ENCODE data around the gene LRFN3.
"Not testable (repeated sequence)": the region's sequence is repeated elsewhere in the genome, so short reads cannot be mapped to it uniquely, and the experiment has no call there.

The LRFN3 gene

DNA sequence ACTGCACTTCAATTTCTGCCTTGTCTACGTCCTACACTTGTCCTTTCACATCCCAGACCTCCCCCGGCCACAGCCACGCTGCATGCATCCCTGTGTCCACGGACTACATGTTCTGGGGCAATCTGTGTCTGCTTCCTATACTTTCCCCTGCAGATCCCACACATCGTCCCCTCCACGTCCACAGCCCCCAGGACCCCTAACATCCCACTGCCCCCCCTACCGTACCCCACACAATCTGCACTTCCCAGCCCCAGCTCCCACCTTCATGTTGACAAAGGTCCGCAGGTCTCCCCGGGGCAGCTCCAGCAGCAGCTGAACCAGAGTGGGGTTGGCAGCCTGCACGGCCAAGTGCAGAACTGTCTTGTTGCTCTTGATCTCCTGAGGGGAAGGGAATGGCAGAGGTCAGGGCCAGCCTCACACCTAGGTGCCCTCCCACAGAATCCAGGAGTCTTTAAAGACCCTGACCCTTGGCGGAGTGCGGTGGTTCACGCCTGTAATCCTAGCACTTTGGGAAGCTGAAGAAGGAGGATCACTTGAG lies 46.0 kb upstream of the LRFN3 start:
- ChIA-PET POLR2A (interaction anchor here (0.8 to 1.3 kb wide), 2 partner anchors 11 to 41 kb away, joined by 3 read pairs; no protein-coding TSS in a partner anchor), CTCF (no interaction called here)
- TF ChIP-seq ELF4 (IDR thresholded peaks at IDR 0.05) (no peak), PKNOX1 (IDR thresholded peaks at IDR 0.05) (no peak), FOXM1 (IDR thresholded peaks at IDR 0.05; ENCODE audit: borderline replicate concordance) (no peak), SUZ12 (IDR thresholded peaks at IDR 0.05) (no peak), TARDBP (IDR thresholded peaks at IDR 0.05) (no peak), L3MBTL2 (conservative IDR thresholded peaks at IDR 0.05) (no peak), ZNF384 (IDR thresholded peaks at IDR 0.05) (no peak), NFRKB (IDR thresholded peaks at IDR 0.05) (no peak), ARNT (IDR thresholded peaks at IDR 0.05) (no peak), CTBP1 (IDR thresholded peaks at IDR 0.05; ENCODE audit: borderline replicate concordance) (no peak), LEF1 (IDR thresholded peaks at IDR 0.05; ENCODE audit: borderline replicate concordance) (no peak), BHLHE40 (IDR thresholded peaks at IDR 0.05; ENCODE audit: borderline replicate concordance) (no peak)
- DNase-seq (ENCODE audit: extremely low spot score): no peak

DNA sequence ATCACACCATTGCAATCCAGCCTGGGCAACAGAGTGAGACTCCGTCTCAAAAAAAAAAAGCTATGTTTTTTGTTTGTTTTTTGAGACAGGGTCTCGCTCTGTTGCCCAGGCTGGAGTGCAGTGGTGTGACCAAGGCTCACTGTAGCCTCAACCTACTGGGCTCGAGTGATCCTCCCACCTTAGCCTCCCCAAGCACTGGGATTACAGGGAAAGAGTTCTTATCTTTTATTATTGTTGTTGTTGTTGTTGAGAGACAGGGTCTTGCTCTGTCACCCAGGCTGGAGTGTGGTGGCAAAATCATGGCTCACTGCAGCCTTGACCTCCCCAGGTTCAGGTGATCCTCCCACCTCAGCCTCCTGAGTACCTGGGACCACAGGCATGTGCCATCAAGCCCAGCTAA lies 44.4 kb upstream of the LRFN3 start:
- CTCF ChIA-PET: interaction anchor here (0.6 kb wide), 1 partner anchor 29 kb away, joined by 3 read pairs; no protein-coding TSS in a partner anchor
- DNase-seq (ENCODE audit: extremely low spot score); POLR2A ChIA-PET: not testable (repeated sequence)

- no peak for DNase-seq (ENCODE audit: extremely low spot score)
- TF ChIP-seq ELF4 (IDR thresholded peaks at IDR 0.05): no peak
- TF ChIP-seq FOXK2 (IDR thresholded peaks at IDR 0.05): no peak
- TF ChIP-seq FOXA1 (IDR thresholded peaks at IDR 0.05): no peak
- no peak for TF ChIP-seq BHLHE40 (IDR thresholded peaks at IDR 0.05; ENCODE audit: borderline replicate concordance)
- no peak for TF ChIP-seq L3MBTL2 (conservative IDR thresholded peaks at IDR 0.05)
- TF ChIP-seq FOXM1 (IDR thresholded peaks at IDR 0.05; ENCODE audit: borderline replicate concordance): no peak
- TF ChIP-seq ZNF384 (IDR thresholded peaks at IDR 0.05): no peak
- TF ChIP-seq NFRKB (IDR thresholded peaks at IDR 0.05): no peak
- TF ChIP-seq ARNT (IDR thresholded peaks at IDR 0.05): no peak
- no peak for TF ChIP-seq CTBP1 (IDR thresholded peaks at IDR 0.05; ENCODE audit: borderline replicate concordance)
- TF ChIP-seq PKNOX1 (IDR thresholded peaks at IDR 0.05): no peak
- TF ChIP-seq HDGF (IDR thresholded peaks at IDR 0.05; ENCODE audit: borderline replicate concordance): no peak
- TF ChIP-seq LEF1 (IDR thresholded peaks at IDR 0.05; ENCODE audit: borderline replicate concordance): no peak
- TF ChIP-seq SP1 (IDR thresholded peaks at IDR 0.05): no peak
- TF ChIP-seq TARDBP (IDR thresholded peaks at IDR 0.05): no peak
- TF ChIP-seq SUZ12 (IDR thresholded peaks at IDR 0.05): no peak
- ChIA-PET POLR2A (no interaction called here), CTCF (interaction anchor here (0.6 kb wide), 1 partner anchor 37 kb away, joined by 3 read pairs; no protein-coding TSS in a partner anchor)
Measured at GRCh38 chr19:35894342-35894741, 41.8 kb upstream of the LRFN3 start.

- POLR2A ChIA-PET: no interaction called here
- CTCF ChIA-PET: no interaction called here
- no peak for TF ChIP-seq PKNOX1 (IDR thresholded peaks at IDR 0.05)
- TF ChIP-seq SP1 (IDR thresholded peaks at IDR 0.05): no peak
- no peak for TF ChIP-seq HDGF (IDR thresholded peaks at IDR 0.05; ENCODE audit: borderline replicate concordance)
- TF ChIP-seq CTBP1 (IDR thresholded peaks at IDR 0.05; ENCODE audit: borderline replicate concordance): no peak
- TF ChIP-seq ARNT (IDR thresholded peaks at IDR 0.05): no peak
- TF ChIP-seq BHLHE40 (IDR thresholded peaks at IDR 0.05; ENCODE audit: borderline replicate concordance): no peak
- no peak for TF ChIP-seq ZNF384 (IDR thresholded peaks at IDR 0.05)
- TF ChIP-seq ELF4 (IDR thresholded peaks at IDR 0.05): no peak
- no peak for TF ChIP-seq TARDBP (IDR thresholded peaks at IDR 0.05)
- no peak for TF ChIP-seq SUZ12 (IDR thresholded peaks at IDR 0.05)
- no peak for TF ChIP-seq FOXM1 (IDR thresholded peaks at IDR 0.05; ENCODE audit: borderline replicate concordance)
- TF ChIP-seq L3MBTL2 (conservative IDR thresholded peaks at IDR 0.05): no peak
- no peak for TF ChIP-seq NFRKB (IDR thresholded peaks at IDR 0.05)
- TF ChIP-seq FOXK2 (IDR thresholded peaks at IDR 0.05): no peak
- TF ChIP-seq LEF1 (IDR thresholded peaks at IDR 0.05; ENCODE audit: borderline replicate concordance): no peak
- DNase-seq (ENCODE audit: extremely low spot score): no peak
Measured at GRCh38 chr19:35895911-35896642, 40.1 kb upstream of the LRFN3 start.

DNA sequence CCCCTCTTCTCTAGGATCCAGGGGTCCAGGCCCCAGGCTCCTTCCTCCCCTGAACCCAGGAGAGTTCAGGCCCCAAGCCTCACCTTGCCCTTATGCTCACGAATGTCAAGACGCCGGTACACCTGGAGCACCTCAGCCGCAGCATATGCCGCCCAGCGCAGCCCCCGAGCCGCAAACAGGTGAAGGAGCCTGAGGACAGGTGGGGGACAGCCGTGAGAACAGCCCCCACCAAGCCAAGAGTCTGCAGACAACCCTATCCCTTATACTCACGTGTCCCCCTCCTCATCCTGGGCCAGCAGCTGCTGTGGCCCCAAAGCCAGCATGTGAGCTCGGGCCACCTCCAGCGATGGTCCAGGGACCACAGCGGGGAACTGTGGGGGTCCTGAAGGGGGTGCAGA lies 39.5 kb upstream of the LRFN3 start:
- ChIA-PET POLR2A (no interaction called here), CTCF (interaction anchor here (0.6 kb wide), 1 partner anchor 13 kb away, joined by 3 read pairs; no protein-coding TSS in a partner anchor)
- no peak for DNase-seq (ENCODE audit: extremely low spot score)
- TF ChIP-seq NFRKB (IDR thresholded peaks at IDR 0.05) (no peak), TARDBP (IDR thresholded peaks at IDR 0.05) (no peak), ARNT (IDR thresholded peaks at IDR 0.05) (no peak), SUZ12 (IDR thresholded peaks at IDR 0.05) (no peak), LEF1 (IDR thresholded peaks at IDR 0.05; ENCODE audit: borderline replicate concordance) (no peak), FOXA1 (IDR thresholded peaks at IDR 0.05) (no peak), HDGF (IDR thresholded peaks at IDR 0.05; ENCODE audit: borderline replicate concordance) (no peak), SP1 (IDR thresholded peaks at IDR 0.05) (no peak), L3MBTL2 (conservative IDR thresholded peaks at IDR 0.05) (no peak), FOXK2 (IDR thresholded peaks at IDR 0.05) (no peak), BHLHE40 (IDR thresholded peaks at IDR 0.05; ENCODE audit: borderline replicate concordance) (no peak), FOXM1 (IDR thresholded peaks at IDR 0.05; ENCODE audit: borderline replicate concordance) (no peak)
